Measurements from ENCODE around the gene CERS3. TPM values are rescaled to one million over a fixed set of nuclear protein-coding genes. Genes with fewer than 3 reads are reported as not detected.

Gene CERS3
- total RNA-seq, 1 donor = not detected

DNA sequence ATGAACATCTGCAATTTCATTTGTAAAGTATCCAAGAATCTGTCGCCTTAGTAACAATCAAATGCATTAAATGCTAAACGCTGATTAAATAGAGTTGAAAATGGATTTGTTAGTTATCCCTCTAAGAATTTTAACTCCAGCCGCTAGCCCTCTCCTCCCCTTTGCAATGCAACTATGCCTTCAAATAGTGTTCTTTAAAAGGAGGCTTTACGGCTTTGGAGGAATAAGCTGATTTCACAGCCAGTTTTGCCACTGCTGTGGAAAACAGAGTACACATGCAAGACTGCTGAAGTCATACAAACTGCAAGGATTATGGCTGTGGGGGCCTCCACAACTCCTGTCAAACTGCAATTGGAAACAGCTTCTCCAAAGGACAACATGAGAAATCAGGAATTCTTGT, 89.2 kb downstream of the CERS3 start:
- TF ChIP-seq, protein P1, sequence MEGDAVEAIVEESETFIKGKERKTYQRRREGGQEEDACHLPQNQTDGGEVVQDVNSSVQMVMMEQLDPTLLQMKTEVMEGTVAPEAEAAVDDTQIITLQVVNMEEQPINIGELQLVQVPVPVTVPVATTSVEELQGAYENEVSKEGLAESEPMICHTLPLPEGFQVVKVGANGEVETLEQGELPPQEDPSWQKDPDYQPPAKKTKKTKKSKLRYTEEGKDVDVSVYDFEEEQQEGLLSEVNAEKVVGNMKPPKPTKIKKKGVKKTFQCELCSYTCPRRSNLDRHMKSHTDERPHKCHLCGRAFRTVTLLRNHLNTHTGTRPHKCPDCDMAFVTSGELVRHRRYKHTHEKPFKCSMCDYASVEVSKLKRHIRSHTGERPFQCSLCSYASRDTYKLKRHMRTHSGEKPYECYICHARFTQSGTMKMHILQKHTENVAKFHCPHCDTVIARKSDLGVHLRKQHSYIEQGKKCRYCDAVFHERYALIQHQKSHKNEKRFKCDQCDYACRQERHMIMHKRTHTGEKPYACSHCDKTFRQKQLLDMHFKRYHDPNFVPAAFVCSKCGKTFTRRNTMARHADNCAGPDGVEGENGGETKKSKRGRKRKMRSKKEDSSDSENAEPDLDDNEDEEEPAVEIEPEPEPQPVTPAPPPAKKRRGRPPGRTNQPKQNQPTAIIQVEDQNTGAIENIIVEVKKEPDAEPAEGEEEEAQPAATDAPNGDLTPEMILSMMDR (IDR thresholded peaks at IDR 0.05; ENCODE audit: extremely low read depth, low read depth, low read length) = no peak
- H3K79me2 ChIP-seq (ENCODE audit: insufficient read depth, low read length) = no peaks in the 10 kb centered on the region
- no peaks in the 10 kb centered on the region for H3K4me1 ChIP-seq (ENCODE audit: insufficient read depth, low read length)
- H3K4me2 ChIP-seq (ENCODE audit: insufficient read depth, low read length) = no peak overlapping the region
- no peaks in the 10 kb centered on the region for H3K9me3 ChIP-seq (ENCODE audit: low read depth, low read length)
- H3K27ac ChIP-seq (ENCODE audit: low read depth, low read length) = no peak overlapping the region
- H3K36me3 ChIP-seq (ENCODE audit: insufficient read depth, low read length) = no peaks in the 10 kb centered on the region
- H2AFZ ChIP-seq (ENCODE audit: low read length) = no peak overlapping the region
- no peaks in the 10 kb centered on the region for H4K20me1 ChIP-seq (ENCODE audit: insufficient read depth, low read length)
- no peak overlapping the region for H3K4me3 ChIP-seq (ENCODE audit: insufficient read depth, low read length)
- no peak for DNase-seq (ENCODE audit: insufficient read length, low spot score, missing footprints)
- no peaks in the 10 kb centered on the region for H3K27me3 ChIP-seq (ENCODE audit: insufficient read depth, low read length)

- Histone ChIP-seq H3K9me3 (ENCODE audit: low read depth, low read length) (no peaks in the 10 kb centered on the region), H3K4me3 (ENCODE audit: insufficient read depth, low read length) (no peak overlapping the region), H3K4me2 (ENCODE audit: insufficient read depth, low read length) (no peak overlapping the region), H3K36me3 (ENCODE audit: insufficient read depth, low read length) (no peaks in the 10 kb centered on the region), H3K79me2 (ENCODE audit: insufficient read depth, low read length) (no peaks in the 10 kb centered on the region), H3K4me1 (ENCODE audit: insufficient read depth, low read length) (no peaks in the 10 kb centered on the region), H3K27me3 (ENCODE audit: insufficient read depth, low read length) (no peaks in the 10 kb centered on the region), H2AFZ (ENCODE audit: low read length) (no peak overlapping the region), H4K20me1 (ENCODE audit: insufficient read depth, low read length) (no peaks in the 10 kb centered on the region), H3K27ac (ENCODE audit: low read depth, low read length) (no peak overlapping the region)
- DNase-seq (ENCODE audit: insufficient read length, low spot score, missing footprints) = no peak
- TF ChIP-seq, protein P1 (IDR thresholded peaks at IDR 0.05; ENCODE audit: extremely low read depth, low read depth, low read length) = no peak
These were observed 90.2 kb downstream of the CERS3 start for GRCh38 chr15:100438570-100438969.

DNA sequence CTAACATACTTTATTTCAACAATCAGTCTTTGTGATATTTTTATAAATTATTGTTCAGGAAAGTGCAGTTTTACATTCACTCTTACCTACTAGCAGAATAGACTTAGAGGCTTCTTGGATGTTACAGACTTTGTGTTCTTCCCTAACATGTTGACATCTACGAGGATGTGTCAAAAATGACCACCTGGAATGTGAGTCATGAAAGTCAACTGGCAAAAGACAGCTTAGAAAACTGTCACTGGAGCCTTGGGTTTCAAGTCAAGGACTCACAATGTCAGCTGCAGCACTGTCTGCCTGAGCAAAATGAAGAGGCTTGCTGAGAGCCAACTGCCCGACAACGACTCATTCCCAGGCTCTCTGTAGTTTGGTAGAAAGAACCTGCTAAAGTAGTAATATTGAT, 91.5 kb downstream of the CERS3 start:
- Histone ChIP-seq H3K79me2 (ENCODE audit: insufficient read depth, low read length) (no peaks in the 10 kb centered on the region), H3K27me3 (ENCODE audit: insufficient read depth, low read length) (no peaks in the 10 kb centered on the region), H3K36me3 (ENCODE audit: insufficient read depth, low read length) (no peaks in the 10 kb centered on the region), H4K20me1 (ENCODE audit: insufficient read depth, low read length) (no peaks in the 10 kb centered on the region), H2AFZ (ENCODE audit: low read length) (no peak overlapping the region), H3K4me2 (ENCODE audit: insufficient read depth, low read length) (no peak overlapping the region), H3K4me1 (ENCODE audit: insufficient read depth, low read length) (no peaks in the 10 kb centered on the region), H3K27ac (ENCODE audit: low read depth, low read length) (no peak overlapping the region), H3K4me3 (ENCODE audit: insufficient read depth, low read length) (no peak overlapping the region), H3K9me3 (ENCODE audit: low read depth, low read length) (no peaks in the 10 kb centered on the region)
- TF ChIP-seq, protein P1 (IDR thresholded peaks at IDR 0.05; ENCODE audit: extremely low read depth, low read depth, low read length) = no peak
- DNase-seq (ENCODE audit: insufficient read length, low spot score, missing footprints) = no peak

- no peak overlapping the region for H3K4me3 ChIP-seq (ENCODE audit: insufficient read depth, low read length)
- no peaks in the 10 kb centered on the region for H3K36me3 ChIP-seq (ENCODE audit: insufficient read depth, low read length)
- H3K27ac ChIP-seq (ENCODE audit: low read depth, low read length) = no peak overlapping the region
- no peaks in the 10 kb centered on the region for H3K9me3 ChIP-seq (ENCODE audit: low read depth, low read length)
- no peaks in the 10 kb centered on the region for H3K79me2 ChIP-seq (ENCODE audit: insufficient read depth, low read length)
- H3K4me2 ChIP-seq (ENCODE audit: insufficient read depth, low read length) = no peak overlapping the region
- TF ChIP-seq, protein P1 (IDR thresholded peaks at IDR 0.05; ENCODE audit: extremely low read depth, low read depth, low read length) = no peak
- H3K4me1 ChIP-seq (ENCODE audit: insufficient read depth, low read length) = no peaks in the 10 kb centered on the region
- no peak for DNase-seq (ENCODE audit: insufficient read length, low spot score, missing footprints)
- no peak overlapping the region for H2AFZ ChIP-seq (ENCODE audit: low read length)
- no peaks in the 10 kb centered on the region for H3K27me3 ChIP-seq (ENCODE audit: insufficient read depth, low read length)
- no peaks in the 10 kb centered on the region for H4K20me1 ChIP-seq (ENCODE audit: insufficient read depth, low read length)
These were observed 94.2 kb downstream of the CERS3 start for GRCh38 chr15:100434561-100434960.

Measured in osteoblast (primary cell).